SK-N-SH (cell line): ENCODE measurements around the gene SDK1. TPM values are rescaled to one million over a fixed set of nuclear protein-coding genes. Genes with fewer than 3 reads are reported as not detected.

Experiments used
- CTCF ChIA-PET: fragments of 300-600, 350-600 bp; formaldehyde crosslinking; extraction: SDS; loops from one replicate; lab custom pipeline; 2021; lab: Yijun Ruan, JAX
- POLR2A ChIA-PET: fragments of 350-600 bp; sonication (Branson Sonifier 250); formaldehyde crosslinking; extraction: SDS; loops from one replicate; lab custom pipeline; 2020; ENCODE audit warnings: antibody characterized with exemption, inconsistent platforms; lab: Yijun Ruan, JAX
- DNase-seq: peaks from one replicate; pipeline ENCODE4 v3.0.0; 2012
- H2AFZ ChIP-seq: fragments of 200-600 bp; sonication (generic); 2 replicates; pipeline ENCODE4 v1.8.1; 2016; ENCODE audit warnings: antibody characterized with exemption, mild to moderate bottlenecking, low read depth
- H3F3A ChIP-seq: fragments of 200-600 bp; sonication (generic); replicated peaks from 2 replicates; pipeline ENCODE3; 2016; ENCODE audit warnings: antibody characterized with exemption, mild to moderate bottlenecking; ENCODE audit not compliant: insufficient read depth
- H3K27ac ChIP-seq, 2 experiments: fragments of 200-500 bp in 1 of 2; fragments of 200-600 bp in 1 of 2; sonication (Bioruptor generic) in 1 of 2; sonication (generic), shearing (Covaris generic) in 1 of 2; 2 replicates each; pipeline versions ENCODE4 v1.5.1 to v1.6.1; 2014 to 2016; ENCODE audit warnings: low read depth in 2 of 2, inconsistent platforms in 1 of 2, low read length in 1 of 2, mild to moderate bottlenecking in 1 of 2, mixed read lengths in 1 of 2
- H3K27me3 ChIP-seq: fragments of 200-600 bp; sonication (generic), shearing (Covaris generic); 2 replicates; pipeline ENCODE4 v1.6.1; 2016; ENCODE audit warnings: mixed run types; ENCODE audit not compliant: insufficient read depth
- H3K36me3 ChIP-seq, 2 experiments: fragments of 200-500 bp in 1 of 2; fragments of 200-600 bp in 1 of 2; sonication (Bioruptor generic) in 1 of 2; sonication (generic) in 1 of 2; replicated peaks in 1 of 2; 2 replicates each; pipeline versions ENCODE3 to v1.5.1; 2014 to 2016; ENCODE audit warnings: low read length in 1 of 2, mild to moderate bottlenecking in 1 of 2; ENCODE audit not compliant: insufficient read depth in 2 of 2, control insufficient read depth in 1 of 2
- H3K4me1 ChIP-seq, 2 experiments: fragments of 200-500 bp in 1 of 2; fragments of 200-600 bp in 1 of 2; sonication (Bioruptor generic) in 1 of 2; sonication (generic), shearing (Covaris generic) in 1 of 2; 2 replicates each; pipeline versions ENCODE4 v1.5.1 to v1.6.1; 2014 to 2016; ENCODE audit warnings: low read depth in 1 of 2, low read length in 1 of 2, mixed run types in 1 of 2; ENCODE audit not compliant: insufficient read depth in 2 of 2, control insufficient read depth in 1 of 2
- H3K4me2 ChIP-seq: fragments of 200-600 bp; sonication (generic), shearing (Covaris generic); 2 replicates; pipeline ENCODE4 v1.6.1; 2017; ENCODE audit warnings: mixed run types
- H3K4me3 ChIP-seq, 2 experiments: fragments of 200-500 bp in 1 of 2; fragments of 200-600 bp in 1 of 2; sonication (Bioruptor generic) in 1 of 2; sonication (generic), shearing (Covaris generic) in 1 of 2; 2 replicates each; pipeline versions ENCODE4 v1.5.1 to v1.8.1; 2014 to 2016; ENCODE audit warnings: low read depth in 2 of 2, inconsistent platforms in 1 of 2, low read length in 1 of 2, mild to moderate bottlenecking in 1 of 2, mixed read lengths in 1 of 2, moderate library complexity in 1 of 2
- H3K79me2 ChIP-seq: fragments of 200-600 bp; sonication (generic); 2 replicates; pipeline ENCODE4 v1.8.1; 2017; ENCODE audit warnings: mild to moderate bottlenecking; ENCODE audit not compliant: insufficient read depth
- H3K9ac ChIP-seq: fragments of 200-600 bp; sonication (generic); 2 replicates; pipeline ENCODE4 v1.6.1; 2017; ENCODE audit warnings: mixed run types
- H3K9me2 ChIP-seq: fragments of 200-600 bp; sonication (generic); 2 replicates; pipeline ENCODE4 v1.6.1; 2017; ENCODE audit warnings: mixed run types
- H3K9me3 ChIP-seq: fragments of 200-600 bp; sonication (generic); 2 replicates; pipeline ENCODE4 v1.6.1; 2017; ENCODE audit warnings: mixed run types, mild to moderate bottlenecking, moderate library complexity
- H4K20me1 ChIP-seq: fragments of 200-600 bp; sonication (generic); 2 replicates; pipeline ENCODE4 v1.6.1; 2017; ENCODE audit warnings: mild to moderate bottlenecking, mixed run types; ENCODE audit not compliant: insufficient read depth
- CHD2 ChIP-seq: fragments of 150-350 bp; IDR thresholded peaks from 2 replicates; pipeline ENCODE4 v1.6.1; 2018; ENCODE audit warnings: low read length; ENCODE audit not compliant: partially characterized antibody
- ELF1 ChIP-seq: IDR thresholded peaks from 2 replicates; pipeline ENCODE4 v1.4.0; 2012
- EP300 ChIP-seq, 2 experiments: IDR thresholded peaks; 2 replicates each; pipeline versions ENCODE4 v1.4.0 to v1.6.1; 2012; ENCODE audit warnings: borderline replicate concordance in 1 of 2, low read depth in 1 of 2, low read length in 1 of 2
- FOXM1 ChIP-seq: IDR thresholded peaks from 2 replicates; pipeline ENCODE4 v1.4.0; 2012; ENCODE audit warnings: low read depth, mild to moderate bottlenecking
- GABPA ChIP-seq: IDR thresholded peaks from 2 replicates; pipeline ENCODE4 v1.4.0; 2012; ENCODE audit warnings: low read depth, mild to moderate bottlenecking
- GATA2 ChIP-seq: sonication (generic); formaldehyde crosslinking; IDR thresholded peaks from 2 replicates; pipeline ENCODE4 v1.5.0; 2020; ENCODE audit warnings: mild to moderate bottlenecking, missing genetic modification reagents
- JUND ChIP-seq: IDR thresholded peaks from 2 replicates; pipeline ENCODE4 v1.4.0; 2012
- NFIC ChIP-seq: IDR thresholded peaks from 2 replicates; pipeline ENCODE4 v1.4.0; 2012; ENCODE audit warnings: borderline replicate concordance
- NRF1 ChIP-seq: IDR thresholded peaks from 2 replicates; pipeline ENCODE4 v1.6.1; 2012; ENCODE audit warnings: low read depth, mild to moderate bottlenecking, low read length
- PBX3 ChIP-seq: IDR thresholded peaks from 2 replicates; pipeline ENCODE4; 2012
- RCOR1 ChIP-seq: fragments of 150-350 bp; IDR thresholded peaks from 2 replicates; pipeline ENCODE4 v1.6.1; 2017; ENCODE audit warnings: antibody characterized with exemption, low read length
- REST ChIP-seq: IDR thresholded peaks from 2 replicates; pipeline ENCODE4 v1.6.1; 2012; ENCODE audit warnings: mild to moderate bottlenecking, low read depth, low read length, moderate library complexity
- RFX5 ChIP-seq: IDR thresholded peaks from 2 replicates; pipeline ENCODE4 v1.6.1; 2012; ENCODE audit warnings: mild to moderate bottlenecking, improper control_type of control experiment, low read length
- RXRA ChIP-seq: IDR thresholded peaks from 2 replicates; pipeline ENCODE4 v1.4.0; 2012; ENCODE audit warnings: low read depth, mild to moderate bottlenecking, borderline replicate concordance
- SIN3A ChIP-seq: IDR thresholded peaks from 2 replicates; pipeline ENCODE4 v1.6.1; 2012; ENCODE audit warnings: low read depth, mild to moderate bottlenecking, low read length, moderate library complexity, borderline replicate concordance
- TAF1 ChIP-seq: IDR thresholded peaks from 2 replicates; pipeline ENCODE4 v1.6.1; 2012; ENCODE audit warnings: low read depth, mild to moderate bottlenecking, low read length, moderate library complexity, borderline replicate concordance
- USF1 ChIP-seq: IDR thresholded peaks from 2 replicates; pipeline ENCODE4 v1.4.0; 2012; ENCODE audit warnings: low read depth, borderline replicate concordance
- USF2 ChIP-seq: fragments of 150-350 bp; IDR thresholded peaks from 2 replicates; pipeline ENCODE4 v1.6.1; 2017; ENCODE audit warnings: antibody characterized with exemption, low read length, low read depth, borderline replicate concordance
- ZBTB33 ChIP-seq: IDR thresholded peaks from 2 replicates; pipeline ENCODE4 v1.4.0; 2012; ENCODE audit warnings: low read depth, borderline replicate concordance
- WGBS: methylation state at CpG from one replicate; pipeline ENCODE4 v1.1.6; 2017; ENCODE audit warnings: low lambda C conversion rate; 5-methylcytosine and 5-hydroxymethylcytosine counted together
- polyA plus RNA-seq, 3 experiments: library from polyadenylated mRNA; depleted of rRNA; stranded (reverse); fragments of >200 nt; gene quantifications; 2 replicates each; pipeline ENCODE4 v1.2.3, GENCODE V29; 2012

The SDK1 gene
- polyA plus RNA-seq, 1 of the 3 experiments (the other 2 are of a cell fraction): 1.2 TPM

DNA sequence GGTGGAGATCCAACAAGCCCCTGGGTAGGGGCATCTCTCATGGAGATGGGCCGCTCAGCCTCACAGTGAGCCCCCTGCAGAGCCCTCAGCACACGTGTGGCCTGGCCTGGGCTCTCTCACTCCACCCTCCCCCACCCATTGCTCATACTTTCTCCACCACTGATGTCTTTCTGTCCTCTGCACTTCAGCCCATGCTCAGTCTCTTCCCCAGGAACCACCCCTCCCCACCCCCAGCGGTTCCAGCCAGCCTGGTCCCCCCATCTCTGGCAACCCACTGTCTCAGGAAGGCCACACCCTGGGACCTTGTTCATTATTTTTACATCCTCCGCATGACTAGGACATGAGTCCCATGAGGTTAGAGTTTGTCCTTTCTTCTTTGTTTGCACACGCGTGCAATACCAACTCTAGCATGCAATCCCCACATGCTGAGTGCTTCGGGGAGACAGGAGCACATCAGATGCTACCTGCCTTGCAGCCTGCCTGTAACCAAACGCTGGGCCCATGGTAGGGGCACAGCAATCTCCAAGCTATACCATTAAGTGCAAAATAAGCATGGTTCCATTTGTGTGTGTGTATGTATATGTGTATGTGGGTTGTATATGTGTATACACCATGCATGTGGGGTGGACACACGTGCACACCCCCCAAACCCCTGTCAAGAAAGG, 972.6 kb downstream of the SDK1 start:
- H3K79me2 ChIP-seq: no peaks in the 10 kb centered on the region
- no peak for DNase-seq
- H3K4me2 ChIP-seq: no peak overlapping the region
- H3K9me2 ChIP-seq: no peaks in the 10 kb centered on the region
- H3K4me3 ChIP-seq: no peak overlapping the region
- H3F3A ChIP-seq: no peaks in the 10 kb centered on the region
- no peak overlapping the region for H3K27ac ChIP-seq
- H3K27me3 ChIP-seq: no peaks in the 10 kb centered on the region
- H2AFZ ChIP-seq: no peak overlapping the region
- ChIA-PET POLR2A (no interaction called here), CTCF (no interaction called here)
- H3K4me1 ChIP-seq: no peaks in the 10 kb centered on the region
- H3K9me3 ChIP-seq: no peaks in the 10 kb centered on the region
- H4K20me1 ChIP-seq: no peaks in the 10 kb centered on the region
- TF ChIP-seq ELF1 (no peak), REST (no peak), FOXM1 (no peak), CHD2 (no peak), SIN3A (no peak), RFX5 (no peak), GABPA (no peak)
- TF ChIP-seq, all 33 proteins: peak for 0
- Histone ChIP-seq H3K36me3 (no peaks in the 10 kb centered on the region), H3K9ac (no peak overlapping the region)
- 43% methylated on average over 9 of the region's 9 CpGs for WGBS

DNA sequence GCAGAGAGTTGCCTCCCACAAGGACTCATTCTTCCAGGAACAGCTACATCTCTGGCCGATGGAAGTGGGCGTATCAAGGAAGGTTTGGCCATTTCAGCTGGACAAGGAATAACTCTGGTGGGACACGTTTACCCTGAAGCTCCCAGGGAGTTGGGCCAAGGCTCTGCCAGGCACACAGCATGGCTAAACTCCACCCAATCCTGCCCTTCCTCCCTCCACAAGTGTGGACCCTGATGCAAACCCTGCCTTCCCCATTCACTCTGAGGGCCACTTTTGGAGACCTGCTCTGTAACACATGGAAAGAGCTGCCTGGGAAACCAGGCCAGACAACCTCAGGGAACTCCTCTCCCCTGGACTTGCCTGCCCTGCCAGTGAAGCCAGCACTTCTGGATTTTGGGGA, 973.2 kb downstream of the SDK1 start:
- no peak overlapping the region for H3K4me3 ChIP-seq
- no peaks in the 10 kb centered on the region for H3K9me2 ChIP-seq
- ChIA-PET CTCF (no interaction called here), POLR2A (no interaction called here)
- no peak overlapping the region for H3K9ac ChIP-seq
- no peaks in the 10 kb centered on the region for H3K4me1 ChIP-seq
- no peaks in the 10 kb centered on the region for H3K36me3 ChIP-seq
- no peaks in the 10 kb centered on the region for H3K79me2 ChIP-seq
- no peak for DNase-seq
- no peak overlapping the region for H2AFZ ChIP-seq
- WGBS: 27% methylated on average over 3 of the region's 3 CpGs
- H3F3A ChIP-seq: no peaks in the 10 kb centered on the region
- H4K20me1 ChIP-seq: no peaks in the 10 kb centered on the region
- no peak overlapping the region for H3K4me2 ChIP-seq
- H3K27ac ChIP-seq: no peak overlapping the region
- peaks cover 1% of the 10 kb centered on the region; the same call in 1 of the 2 replicates for H3K9me3 ChIP-seq
- no peaks in the 10 kb centered on the region for H3K27me3 ChIP-seq
- TF ChIP-seq FOXM1 (no peak), NRF1 (no peak), USF1 (no peak), JUND (no peak), RXRA (no peak), RCOR1 (no peak), ZBTB33 (no peak), GATA2 (no peak), USF2 (no peak), EP300 (IDR thresholded peaks at IDR 0.05; ENCODE audit: borderline replicate concordance in 1 of 2, low read depth in 1 of 2, low read length in 1 of 2) (no peak), PBX3 (no peak), ELF1 (no peak), NFIC (no peak), TAF1 (no peak)
